Stimulated activated CD4-positive, alpha-beta T cell treated with anti-CD3 and anti-CD28 coated beads, TNF-alpha, amount 100 ng/mL, for 48 hours (primary cell): Measurements from ENCODE around the gene ZNF793.

Experiments used
- DNase-seq, 3 donors: peaks; one replicate each; pipeline ENCODE4 v3.0.0-alpha.2; 2020; ENCODE audit warnings: low read depth in 3 of 3

Gene ZNF793

DNA sequence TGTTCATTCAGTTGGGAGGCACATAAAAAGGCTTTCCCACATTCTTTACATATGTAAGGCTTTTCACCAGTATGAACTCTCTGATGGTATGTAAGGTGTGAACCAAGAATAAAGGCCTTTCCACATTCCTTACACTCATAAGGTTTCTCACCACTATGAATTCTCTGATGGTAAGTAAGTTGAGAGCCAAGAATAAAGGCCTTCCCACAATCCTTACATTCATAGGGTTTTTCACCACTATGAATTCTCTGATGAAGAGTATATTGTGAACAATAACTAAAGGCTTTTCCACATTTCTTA is 58.6 kb downstream of the ZNF793 start:
- DNase-seq = no peak

DNA sequence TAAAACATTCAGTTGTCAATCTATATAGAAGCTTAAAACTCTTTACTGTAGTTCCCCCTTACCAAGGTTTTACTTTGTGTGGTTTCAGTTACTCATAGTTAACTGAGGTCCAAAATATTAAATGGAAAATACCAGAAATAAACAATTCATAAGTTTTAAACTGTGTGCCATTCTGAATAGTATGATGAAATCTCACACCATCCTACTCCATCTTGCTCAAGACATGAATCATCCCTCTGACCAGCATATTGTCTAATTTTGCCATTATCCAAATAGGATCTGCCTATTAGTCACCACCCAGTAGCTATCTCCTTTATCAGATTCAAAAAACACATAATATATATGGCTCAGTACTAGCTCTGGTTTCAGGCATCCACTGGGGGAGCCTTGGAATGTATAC is 65.5 kb downstream of the ZNF793 start:
- DNase-seq = no peak

DNA sequence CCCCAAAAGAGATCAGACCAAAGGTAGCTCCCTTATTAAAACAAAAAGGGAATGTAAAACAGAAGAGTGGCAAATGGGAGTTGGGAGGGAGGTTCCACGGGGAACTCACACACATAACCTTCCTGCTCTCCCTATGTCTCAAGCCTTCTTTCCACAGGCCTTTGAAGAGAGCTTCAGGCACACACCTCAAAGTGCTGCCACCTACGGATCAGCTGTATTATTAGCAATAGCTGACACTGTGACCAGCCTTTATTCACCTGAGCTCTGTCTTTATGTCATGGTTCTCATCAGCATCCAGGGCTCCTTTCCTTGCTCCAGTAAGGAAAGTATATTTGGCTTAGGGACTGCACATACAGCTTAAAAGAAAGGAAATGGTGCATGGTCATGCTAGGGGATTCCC is 76.6 kb downstream of the ZNF793 start:
- DNase-seq = no peak
